SK-N-SH (cell line): Measurements from ENCODE around the gene TEKT2.

Experiments used
- CTCF ChIP-seq: fragments of 200-600 bp; sonication (generic); IDR thresholded peaks from 2 replicates; pipeline ENCODE4 v1.6.1; 2017; ENCODE audit warnings: antibody characterized with exemption, mild to moderate bottlenecking, moderate library complexity
- EP300 ChIP-seq, 2 experiments: IDR thresholded peaks; 2 replicates each; pipeline versions ENCODE4 v1.4.0 to v1.6.1; 2012; ENCODE audit warnings: borderline replicate concordance in 1 of 2, low read depth in 1 of 2, low read length in 1 of 2
- EZH2phosphoT487 ChIP-seq: fragments of 200-600 bp; sonication (generic); IDR thresholded peaks from 2 replicates; pipeline ENCODE4 v1.6.1; 2017; ENCODE audit warnings: low read depth, mixed run types, mild to moderate bottlenecking, antibody characterized with exemption, moderate library complexity, borderline replicate concordance
- GABPA ChIP-seq: IDR thresholded peaks from 2 replicates; pipeline ENCODE4 v1.4.0; 2012; ENCODE audit warnings: low read depth, mild to moderate bottlenecking
- MAX ChIP-seq: IDR thresholded peaks from 2 replicates; pipeline ENCODE4 v1.4.0; 2012; ENCODE audit warnings: low read depth
- PBX3 ChIP-seq: IDR thresholded peaks from 2 replicates; pipeline ENCODE4; 2012
- POLR2AphosphoS5 ChIP-seq: IDR thresholded peaks from 2 replicates; pipeline ENCODE4 v1.6.1; 2012; ENCODE audit warnings: low read depth, low read length
- RAD21 ChIP-seq: IDR thresholded peaks from 2 replicates; pipeline ENCODE4 v1.6.1; 2012; ENCODE audit warnings: mild to moderate bottlenecking, low read length
- TCF12 ChIP-seq: IDR thresholded peaks from 2 replicates; pipeline ENCODE4 v1.4.0; 2012
- YY1 ChIP-seq: IDR thresholded peaks from 2 replicates; pipeline ENCODE4 v1.4.0; 2012; ENCODE audit warnings: low read depth, mild to moderate bottlenecking
- TF ChIP-seq, protein P1 (sequence below): IDR thresholded peaks from 2 replicates; pipeline ENCODE4 v1.4.0; 2012; ENCODE audit warnings: low read depth, borderline replicate concordance

GRCh38 chr1:36101546-36101945 is 17.7 kb downstream of the TEKT2 start:
- TF ChIP-seq CTCF (no peak), MAX (no peak), GABPA (no peak), YY1 (no peak), RAD21 (no peak), EZH2phosphoT487 (no peak), EP300 (IDR thresholded peaks at IDR 0.05; ENCODE audit: borderline replicate concordance in 1 of 2, low read depth in 1 of 2, low read length in 1 of 2) (no peak), TCF12 (no peak), PBX3 (no peak), POLR2AphosphoS5 (no peak)
- TF ChIP-seq, protein P1, sequence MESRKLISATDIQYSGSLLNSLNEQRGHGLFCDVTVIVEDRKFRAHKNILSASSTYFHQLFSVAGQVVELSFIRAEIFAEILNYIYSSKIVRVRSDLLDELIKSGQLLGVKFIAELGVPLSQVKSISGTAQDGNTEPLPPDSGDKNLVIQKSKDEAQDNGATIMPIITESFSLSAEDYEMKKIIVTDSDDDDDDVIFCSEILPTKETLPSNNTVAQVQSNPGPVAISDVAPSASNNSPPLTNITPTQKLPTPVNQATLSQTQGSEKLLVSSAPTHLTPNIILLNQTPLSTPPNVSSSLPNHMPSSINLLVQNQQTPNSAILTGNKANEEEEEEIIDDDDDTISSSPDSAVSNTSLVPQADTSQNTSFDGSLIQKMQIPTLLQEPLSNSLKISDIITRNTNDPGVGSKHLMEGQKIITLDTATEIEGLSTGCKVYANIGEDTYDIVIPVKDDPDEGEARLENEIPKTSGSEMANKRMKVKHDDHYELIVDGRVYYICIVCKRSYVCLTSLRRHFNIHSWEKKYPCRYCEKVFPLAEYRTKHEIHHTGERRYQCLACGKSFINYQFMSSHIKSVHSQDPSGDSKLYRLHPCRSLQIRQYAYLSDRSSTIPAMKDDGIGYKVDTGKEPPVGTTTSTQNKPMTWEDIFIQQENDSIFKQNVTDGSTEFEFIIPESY: no peak
